Endothelial cell of umbilical vein (primary cell): ENCODE results near the gene CXCL13. TPM values are rescaled to one million over a fixed set of nuclear protein-coding genes. Genes with fewer than 3 reads are reported as not detected.

ENCODE experiments used
- BruUV-seq: library from RNA; stranded (reverse); fragments of 400-500 nt; replicated peaks from 2 replicates; lab custom pipeline; 2021; lab: Mats Ljungman, UMichigan
- CTCF ChIA-PET: fragments of 300-600, 350-600 bp; sonication (Branson Sonifier 250); formaldehyde crosslinking; loops from one replicate; lab custom pipeline; 2021; ENCODE audit warnings: antibody characterized with exemption, inconsistent platforms; lab: Charles Lee
- POLR2A ChIA-PET: fragments of 300-600, 350-600 bp; sonication (Branson Sonifier 250); formaldehyde crosslinking; loops from one replicate; lab custom pipeline; 2021; ENCODE audit warnings: antibody characterized with exemption, inconsistent platforms; lab: Charles Lee
- DNase-seq: peaks from one replicate; pipeline ENCODE4 v3.0.0-alpha.2; 2011; ENCODE audit warnings: low read depth, low spot score
- FAIRE-seq: peaks from 2 replicates; lab custom pipeline; 2011; peaks lifted over from hg19 to GRCh38; lab: Jason Lieb, UNC
- H2AFZ ChIP-seq: 2 replicates; pipeline ENCODE4 v1.6.0; 2012; ENCODE audit warnings: low read depth, low read length, control low read depth, inconsistent platforms
- H3K27ac ChIP-seq: 2 replicates; pipeline ENCODE4 v1.5.1; 2011; ENCODE audit warnings: low read depth, mild to moderate bottlenecking, control low read depth, low read length, moderate library complexity; ENCODE audit not compliant: insufficient read depth
- H3K27me3 ChIP-seq, 2 experiments: 2 replicates each; pipeline versions ENCODE4 v1.6.0 to v1.6.1; 2011; ENCODE audit warnings: low read length in 2 of 2, mixed read lengths in 1 of 2; ENCODE audit not compliant: control insufficient read depth in 2 of 2, insufficient read depth in 2 of 2
- H3K36me3 ChIP-seq, 2 experiments: 2 replicates in 1 of 2; 3 replicates in 1 of 2; pipeline ENCODE4 v1.5.1; 2011; ENCODE audit warnings: low read length in 2 of 2, mild to moderate bottlenecking in 1 of 2, moderate library complexity in 1 of 2; ENCODE audit not compliant: control insufficient read depth in 2 of 2, insufficient read depth in 2 of 2; ENCODE audit errors: extremely low read depth in 1 of 2
- H3K4me1 ChIP-seq: 3 replicates; pipeline ENCODE4 v1.5.1; 2011; ENCODE audit warnings: mild to moderate bottlenecking, low read length; ENCODE audit not compliant: control insufficient read depth, insufficient read depth; ENCODE audit errors: extremely low read depth
- H3K4me2 ChIP-seq: 2 replicates; pipeline ENCODE4 v1.6.1; 2011; ENCODE audit warnings: low read length, control low read depth, mixed read lengths; ENCODE audit not compliant: insufficient read depth
- H3K4me3 ChIP-seq, 3 experiments: fragments of 200-600 bp in 1 of 3; sonication (generic), shearing (Covaris generic) in 1 of 3; replicated peaks in 1 of 3; 2 replicates each; pipeline ENCODE4 v1.5.1; 2011 to 2016; ENCODE audit warnings: control low read depth in 3 of 3, low read length in 3 of 3, mild to moderate bottlenecking in 2 of 3, inconsistent platforms in 1 of 3, low read depth in 1 of 3, moderate library complexity in 1 of 3; ENCODE audit not compliant: insufficient read depth in 1 of 3
- H3K79me2 ChIP-seq: 2 replicates; pipeline ENCODE4 v1.6.0; 2012; ENCODE audit warnings: low read length, inconsistent platforms; ENCODE audit not compliant: control insufficient read depth, insufficient read depth
- H3K9ac ChIP-seq: replicated peaks from 2 replicates; pipeline ENCODE3; 2011; ENCODE audit warnings: low read length, control low read depth; ENCODE audit not compliant: insufficient read depth; ENCODE audit errors: extremely low read depth
- H3K9me1 ChIP-seq: replicated peaks from 3 replicates; pipeline ENCODE4 v1.6.0; 2011; ENCODE audit warnings: mild to moderate bottlenecking, low read length; ENCODE audit not compliant: control insufficient read depth, insufficient read depth; ENCODE audit errors: extremely low read depth
- H3K9me3 ChIP-seq: replicated peaks from 2 replicates; pipeline ENCODE4 v1.5.1; 2012; ENCODE audit warnings: low read length, inconsistent platforms; ENCODE audit not compliant: control insufficient read depth, insufficient read depth
- H4K20me1 ChIP-seq: replicated peaks from 2 replicates; pipeline ENCODE3; 2011; ENCODE audit warnings: mild to moderate bottlenecking, low read length; ENCODE audit not compliant: control insufficient read depth, insufficient read depth; ENCODE audit errors: extremely low read depth
- EZH2 ChIP-seq: IDR thresholded peaks from 2 replicates; pipeline ENCODE4 v1.6.1; 2012; ENCODE audit warnings: borderline replicate concordance, low read depth, mild to moderate bottlenecking, moderate library complexity, low read length, inconsistent platforms; ENCODE audit not compliant: severe bottlenecking
- FOS ChIP-seq: IDR thresholded peaks from 2 replicates; pipeline ENCODE4 v1.6.1; 2011; ENCODE audit warnings: mild to moderate bottlenecking, low read length, moderate library complexity, borderline replicate concordance; ENCODE audit not compliant: insufficient read depth
- GATA2 ChIP-seq: IDR thresholded peaks from 2 replicates; pipeline ENCODE4 v1.7.0; 2011; ENCODE audit warnings: low read depth, mild to moderate bottlenecking, moderate library complexity, mixed read lengths, low read length; ENCODE audit not compliant: insufficient read length, insufficient read depth
- JUN ChIP-seq: IDR thresholded peaks from 2 replicates; pipeline ENCODE4 v1.6.1; 2011; ENCODE audit warnings: borderline replicate concordance, low read depth; ENCODE audit not compliant: insufficient read length, insufficient read depth
- MYC ChIP-seq: IDR thresholded peaks from one replicate; pipeline ENCODE4 v1.6.1; 2011; ENCODE audit warnings: mild to moderate bottlenecking, low read depth, low read length
- POLR2A ChIP-seq: IDR thresholded peaks from 2 replicates; pipeline ENCODE4 v1.6.1; 2012; ENCODE audit warnings: low read depth, mild to moderate bottlenecking, control low read depth, low read length
- POLR2AphosphoS5 ChIP-seq: IDR thresholded peaks from 2 replicates; pipeline ENCODE4 v1.6.1; 2012; ENCODE audit warnings: low read depth, mild to moderate bottlenecking, control low read depth, low read length, moderate library complexity; ENCODE audit not compliant: insufficient read depth
- dilution Hi-C: fragments of 300-500 bp; cut with MboI; formaldehyde crosslinking; loops from one replicate; pipeline ENCODE4 v1.15.0; 2019; ENCODE audit warnings: low sequenced_read_pairs; ENCODE audit not compliant: extremely low pct_ligation_motif_present
- intact Hi-C: fragments of 100-400 bp; cut with micrococcal nuclease; formaldehyde crosslinking; loops from one replicate; pipeline ENCODE4 v1.10.0; 2022
- polyA plus RNA-seq, 4 experiments: library from polyadenylated mRNA; depleted of rRNA in 3 of 4; stranded (reverse) in 3 of 4; unstranded in 1 of 4; fragments of >200 nt; gene quantifications; 2 replicates each; pipeline versions ENCODE4 v1.2.1 to v1.2.3, GENCODE V29; 2011 to 2012; ENCODE audit warnings: missing spikeins in 1 of 4
- total RNA-seq: library from RNA; stranded (reverse); gene quantifications from 2 replicates; pipeline ENCODE4 v1.2.3, GENCODE V29; 2021
- TF ChIP-seq, protein P1 (sequence below): IDR thresholded peaks from 2 replicates; pipeline ENCODE4 v1.6.1; 2011; ENCODE audit not compliant: insufficient read depth, insufficient read length
- TF ChIP-seq, protein P2 (sequence below), 2 donors: IDR thresholded peaks; 1 replicate in 1 of 2; 2 replicates in 1 of 2; pipeline ENCODE4 v1.5.1; 2011; ENCODE audit warnings: low read length in 2 of 2, mild to moderate bottlenecking in 2 of 2, moderate library complexity in 2 of 2, control low read depth in 1 of 2, inconsistent platforms in 1 of 2, low read depth in 1 of 2; ENCODE audit not compliant: insufficient read depth in 1 of 2; ENCODE audit errors: extremely low read depth in 1 of 2

CXCL13 gene
- total and polyA plus RNA-seq, 2 donors (not counting 3 experiments of a cell fraction or from before 2014, with no cell fraction given), result not detected

DNA sequence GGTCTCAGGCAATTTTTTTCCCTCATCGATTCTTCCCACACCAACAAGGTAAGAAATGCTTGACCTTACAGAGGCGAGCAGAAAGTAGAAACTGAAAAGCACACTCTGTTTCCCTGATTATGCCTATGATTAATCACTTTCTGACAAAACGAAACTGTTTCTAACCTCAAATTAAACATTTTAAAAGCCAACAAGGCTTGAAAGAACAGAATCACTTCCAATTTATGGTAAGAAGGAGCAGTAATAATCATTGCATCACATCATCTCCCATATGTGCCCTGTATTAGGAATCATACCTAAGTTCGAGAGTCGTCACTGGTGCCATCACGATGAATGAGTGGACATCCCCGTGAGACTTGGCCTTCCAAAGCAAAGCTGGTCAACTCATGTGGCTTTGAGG, 12.5 kb upstream of the CXCL13 start:
- no TSS peak for BruUV-seq
- Histone ChIP-seq H3K27me3 (no peaks in the 10 kb centered on the region), H3K4me3 (no peak overlapping the region), H3K9me1 (no peaks in the 10 kb centered on the region), H3K79me2 (no peaks in the 10 kb centered on the region), H4K20me1 (no peaks in the 10 kb centered on the region), H3K36me3 (no peaks in the 10 kb centered on the region), H3K27ac (no peak overlapping the region), H3K9me3 (no peaks in the 10 kb centered on the region), H2AFZ (no peak overlapping the region), H3K4me1 (no peaks in the 10 kb centered on the region), H3K4me2 (no peak overlapping the region), H3K9ac (no peak overlapping the region)
- dilution Hi-C loops, result no loop called here
- intact Hi-C loops, result no loop called here
- ChIA-PET CTCF (interaction anchor here (1.5 to 1.9 kb wide), 2 partner anchors 8 to 14 kb away, joined by 5 to 8 read pairs; no protein-coding TSS in a partner anchor), POLR2A (no interaction called here)
- TF ChIP-seq, protein P1, sequence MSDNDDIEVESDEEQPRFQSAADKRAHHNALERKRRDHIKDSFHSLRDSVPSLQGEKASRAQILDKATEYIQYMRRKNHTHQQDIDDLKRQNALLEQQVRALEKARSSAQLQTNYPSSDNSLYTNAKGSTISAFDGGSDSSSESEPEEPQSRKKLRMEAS, result no peak
- no peak for TF ChIP-seq GATA2
- TF ChIP-seq, protein P2, sequence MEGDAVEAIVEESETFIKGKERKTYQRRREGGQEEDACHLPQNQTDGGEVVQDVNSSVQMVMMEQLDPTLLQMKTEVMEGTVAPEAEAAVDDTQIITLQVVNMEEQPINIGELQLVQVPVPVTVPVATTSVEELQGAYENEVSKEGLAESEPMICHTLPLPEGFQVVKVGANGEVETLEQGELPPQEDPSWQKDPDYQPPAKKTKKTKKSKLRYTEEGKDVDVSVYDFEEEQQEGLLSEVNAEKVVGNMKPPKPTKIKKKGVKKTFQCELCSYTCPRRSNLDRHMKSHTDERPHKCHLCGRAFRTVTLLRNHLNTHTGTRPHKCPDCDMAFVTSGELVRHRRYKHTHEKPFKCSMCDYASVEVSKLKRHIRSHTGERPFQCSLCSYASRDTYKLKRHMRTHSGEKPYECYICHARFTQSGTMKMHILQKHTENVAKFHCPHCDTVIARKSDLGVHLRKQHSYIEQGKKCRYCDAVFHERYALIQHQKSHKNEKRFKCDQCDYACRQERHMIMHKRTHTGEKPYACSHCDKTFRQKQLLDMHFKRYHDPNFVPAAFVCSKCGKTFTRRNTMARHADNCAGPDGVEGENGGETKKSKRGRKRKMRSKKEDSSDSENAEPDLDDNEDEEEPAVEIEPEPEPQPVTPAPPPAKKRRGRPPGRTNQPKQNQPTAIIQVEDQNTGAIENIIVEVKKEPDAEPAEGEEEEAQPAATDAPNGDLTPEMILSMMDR (IDR thresholded peaks at IDR 0.05; ENCODE audit: extremely low read depth in 1 of 2, insufficient read depth in 1 of 2, low read depth in 1 of 2, low read length in 2 of 2), result no peak
- no peak for TF ChIP-seq JUN
- TF ChIP-seq POLR2A, result no peak
- TF ChIP-seq FOS, result no peak
- TF ChIP-seq MYC, result no peak
- TF ChIP-seq POLR2AphosphoS5, result no peak
- no peak for TF ChIP-seq EZH2
- FAIRE-seq (no peak), DNase-seq (no peak)
